ENCODE data around the gene RFK.
A peak's percentile ranks its signal among the peaks of the same experiment; 100 is the strongest.
"Not testable (repeated sequence)": the region's sequence is repeated elsewhere in the genome, so short reads cannot be mapped to it uniquely, and the experiment has no call there.

The RFK gene

GRCh38 chr9:76394195-76394959 is at the start of gene RFK:
Gene RFK, minus strand, starts transcription at chr9:76394426. Its CDS starts 255 bp downstream, at chr9:76394171.
- DNase-seq: peak; percentile 97

- no peak for DNase-seq
These were observed 49.7 kb upstream of the RFK start for GRCh38 chr9:76443887-76444286.

DNA sequence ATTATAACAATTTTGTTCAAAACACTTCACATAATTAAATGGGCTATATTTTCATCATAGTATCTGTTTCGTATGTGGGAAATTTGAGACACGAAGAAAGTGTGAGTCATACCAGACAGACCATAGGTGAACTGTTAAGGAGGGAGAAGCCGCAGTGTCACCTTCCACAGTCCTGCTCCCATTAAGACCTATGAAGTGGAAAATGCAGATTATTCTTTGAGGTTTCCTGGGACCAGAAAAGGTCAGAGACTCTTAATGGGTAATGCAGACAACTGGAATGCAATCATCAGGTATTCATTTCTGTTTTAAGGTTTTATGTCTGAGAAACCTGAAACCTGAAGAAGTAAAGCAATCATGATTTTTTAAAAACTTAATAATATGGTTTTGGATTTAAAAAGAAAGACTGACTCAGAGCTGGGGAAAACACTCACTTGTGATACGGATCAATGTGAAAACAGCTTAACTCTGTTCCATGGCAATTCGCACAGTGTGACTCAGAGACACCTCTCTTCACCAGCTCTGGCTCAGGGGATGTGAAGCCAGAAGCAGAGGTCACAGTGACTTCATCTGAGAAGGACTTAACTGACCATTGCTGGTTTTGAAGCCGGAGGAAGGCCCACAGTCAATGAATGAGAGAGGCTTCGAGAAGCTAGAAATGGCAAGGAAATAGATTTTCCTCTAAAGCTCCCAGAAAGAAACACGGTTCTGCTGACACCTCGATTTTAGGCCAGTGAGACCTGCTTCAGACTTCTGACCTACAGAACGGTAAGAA is 47.5 kb upstream of the RFK start:
- DNase-seq: no peak

DNA sequence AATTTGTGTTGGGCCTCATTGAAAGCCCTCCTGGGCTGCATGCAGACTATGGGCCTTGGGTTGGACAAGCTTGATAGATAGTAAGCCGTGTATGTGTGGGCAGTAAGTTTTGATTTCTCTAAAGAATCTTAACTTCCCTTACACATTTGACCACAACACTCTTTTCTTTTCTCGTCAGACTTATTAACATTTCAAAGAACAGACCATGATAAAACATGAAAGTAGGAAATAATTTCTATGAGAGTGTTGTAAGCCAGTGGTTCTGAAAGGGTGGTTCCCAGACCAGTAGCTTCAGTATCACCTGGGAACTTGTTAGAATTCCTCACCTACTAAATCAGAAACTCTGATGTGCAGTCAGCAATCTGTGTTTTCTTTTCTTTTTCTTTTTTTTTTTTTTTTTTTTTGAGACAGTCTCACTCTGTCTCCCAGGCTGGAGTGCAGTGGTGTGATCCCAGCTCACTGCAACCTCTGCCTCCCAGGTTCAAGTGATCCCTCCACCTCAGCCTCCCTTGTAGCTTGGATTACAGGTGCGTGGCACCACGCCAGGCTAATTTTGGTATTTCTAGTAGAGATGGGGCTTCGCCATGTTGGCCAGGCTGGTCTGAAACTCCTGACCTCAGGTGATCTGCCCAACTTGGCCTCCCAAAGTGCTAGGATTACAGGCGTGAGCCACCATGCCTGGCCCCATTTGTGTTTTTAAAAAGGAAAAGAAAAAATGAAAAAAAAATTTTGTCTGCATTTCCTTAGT is 44.8 kb upstream of the RFK start:
- DNase-seq: no peak

GRCh38 chr9:76437017-76437699 is 42.9 kb upstream of the RFK start:
- DNase-seq: not testable (repeated sequence)

- not testable (repeated sequence) for DNase-seq
These were observed 40.7 kb upstream of the RFK start for GRCh38 chr9:76434897-76435296.

GRCh38 chr9:76433836-76434235 is 39.6 kb upstream of the RFK start:
- no peak for DNase-seq

- DNase-seq: no peak
These were observed 39.2 kb upstream of the RFK start for GRCh38 chr9:76433406-76433805.

- no peak for DNase-seq
These were observed 37.4 kb upstream of the RFK start for GRCh38 chr9:76431601-76432000.

- DNase-seq: no peak
These were observed 32.7 kb upstream of the RFK start for GRCh38 chr9:76426807-76427419.

GRCh38 chr9:76425677-76426453 is 31.6 kb upstream of the RFK start:
- no peak for DNase-seq

DNA sequence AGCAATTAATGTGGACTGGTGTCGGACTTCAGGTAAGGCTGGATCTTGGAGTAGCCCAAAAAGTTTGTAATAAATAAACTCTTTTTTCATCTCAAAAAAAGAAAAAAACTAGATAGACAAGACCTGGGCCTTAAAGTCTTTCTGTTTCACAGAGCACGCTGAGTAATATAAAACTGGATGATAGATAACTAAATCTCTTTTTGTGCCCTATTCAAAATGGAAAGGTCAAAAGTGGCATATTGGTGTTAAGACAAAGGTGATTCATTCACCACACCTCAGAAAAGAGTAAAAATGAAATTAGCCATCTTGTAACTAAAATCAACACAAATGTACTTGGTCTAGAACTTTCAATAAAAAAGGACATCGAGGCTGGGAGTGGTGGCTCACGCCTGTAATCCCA is 30.3 kb upstream of the RFK start:
- no peak for DNase-seq

- DNase-seq: no peak
These were observed 29.3 kb upstream of the RFK start for GRCh38 chr9:76423216-76424177.

- no peak for DNase-seq
These were observed 25.7 kb upstream of the RFK start for GRCh38 chr9:76419782-76420380.

- DNase-seq: no peak
These were observed 23.2 kb upstream of the RFK start for GRCh38 chr9:76417394-76417793.

GRCh38 chr9:76415731-76416130 is 21.5 kb upstream of the RFK start:
- no peak for DNase-seq

- no peak for DNase-seq
These were observed 20.9 kb upstream of the RFK start for GRCh38 chr9:76415154-76415553.

- DNase-seq: no peak
These were observed 20.4 kb upstream of the RFK start for GRCh38 chr9:76414661-76415060.

GRCh38 chr9:76413658-76414057 is 19.4 kb upstream of the RFK start:
- no peak for DNase-seq

- no peak for DNase-seq
These were observed 18.4 kb upstream of the RFK start for GRCh38 chr9:76412638-76413037.
